Endothelial cell of umbilical vein (primary cell): ENCODE measurements around the gene EXOC6B. TPM values are rescaled to one million over a fixed set of nuclear protein-coding genes. Genes with fewer than 3 reads are reported as not detected.

Source experiments
- BruUV-seq: library from RNA; stranded (reverse); fragments of 400-500 nt; replicated peaks from 2 replicates; lab custom pipeline; 2021; lab: Mats Ljungman, UMichigan
- CTCF ChIA-PET: fragments of 300-600, 350-600 bp; sonication (Branson Sonifier 250); formaldehyde crosslinking; loops from one replicate; lab custom pipeline; 2021; ENCODE audit warnings: antibody characterized with exemption, inconsistent platforms; lab: Charles Lee
- POLR2A ChIA-PET: fragments of 300-600, 350-600 bp; sonication (Branson Sonifier 250); formaldehyde crosslinking; loops from one replicate; lab custom pipeline; 2021; ENCODE audit warnings: antibody characterized with exemption, inconsistent platforms; lab: Charles Lee
- DNase-seq: peaks from one replicate; pipeline ENCODE4 v3.0.0-alpha.2; 2011; ENCODE audit warnings: low read depth, low spot score
- FAIRE-seq: peaks from 2 replicates; lab custom pipeline; 2011; peaks lifted over from hg19 to GRCh38; lab: Jason Lieb, UNC
- H2AFZ ChIP-seq: 2 replicates; pipeline ENCODE4 v1.6.0; 2012; ENCODE audit warnings: low read depth, low read length, control low read depth, inconsistent platforms
- H3K27ac ChIP-seq: 2 replicates; pipeline ENCODE4 v1.5.1; 2011; ENCODE audit warnings: low read depth, mild to moderate bottlenecking, control low read depth, low read length, moderate library complexity; ENCODE audit not compliant: insufficient read depth
- H3K27me3 ChIP-seq, 2 experiments: 2 replicates each; pipeline versions ENCODE4 v1.6.0 to v1.6.1; 2011; ENCODE audit warnings: low read length in 2 of 2, mixed read lengths in 1 of 2; ENCODE audit not compliant: control insufficient read depth in 2 of 2, insufficient read depth in 2 of 2
- H3K36me3 ChIP-seq, 2 experiments: 2 replicates in 1 of 2; 3 replicates in 1 of 2; pipeline ENCODE4 v1.5.1; 2011; ENCODE audit warnings: low read length in 2 of 2, mild to moderate bottlenecking in 1 of 2, moderate library complexity in 1 of 2; ENCODE audit not compliant: control insufficient read depth in 2 of 2, insufficient read depth in 2 of 2; ENCODE audit errors: extremely low read depth in 1 of 2
- H3K4me1 ChIP-seq: 3 replicates; pipeline ENCODE4 v1.5.1; 2011; ENCODE audit warnings: mild to moderate bottlenecking, low read length; ENCODE audit not compliant: control insufficient read depth, insufficient read depth; ENCODE audit errors: extremely low read depth
- H3K4me2 ChIP-seq: 2 replicates; pipeline ENCODE4 v1.6.1; 2011; ENCODE audit warnings: low read length, control low read depth, mixed read lengths; ENCODE audit not compliant: insufficient read depth
- H3K4me3 ChIP-seq, 3 experiments: fragments of 200-600 bp in 1 of 3; sonication (generic), shearing (Covaris generic) in 1 of 3; replicated peaks in 1 of 3; 2 replicates each; pipeline ENCODE4 v1.5.1; 2011 to 2016; ENCODE audit warnings: control low read depth in 3 of 3, low read length in 3 of 3, mild to moderate bottlenecking in 2 of 3, inconsistent platforms in 1 of 3, low read depth in 1 of 3, moderate library complexity in 1 of 3; ENCODE audit not compliant: insufficient read depth in 1 of 3
- H3K79me2 ChIP-seq: 2 replicates; pipeline ENCODE4 v1.6.0; 2012; ENCODE audit warnings: low read length, inconsistent platforms; ENCODE audit not compliant: control insufficient read depth, insufficient read depth
- H3K9ac ChIP-seq: replicated peaks from 2 replicates; pipeline ENCODE3; 2011; ENCODE audit warnings: low read length, control low read depth; ENCODE audit not compliant: insufficient read depth; ENCODE audit errors: extremely low read depth
- H3K9me1 ChIP-seq: replicated peaks from 3 replicates; pipeline ENCODE4 v1.6.0; 2011; ENCODE audit warnings: mild to moderate bottlenecking, low read length; ENCODE audit not compliant: control insufficient read depth, insufficient read depth; ENCODE audit errors: extremely low read depth
- H3K9me3 ChIP-seq: replicated peaks from 2 replicates; pipeline ENCODE4 v1.5.1; 2012; ENCODE audit warnings: low read length, inconsistent platforms; ENCODE audit not compliant: control insufficient read depth, insufficient read depth
- H4K20me1 ChIP-seq: replicated peaks from 2 replicates; pipeline ENCODE3; 2011; ENCODE audit warnings: mild to moderate bottlenecking, low read length; ENCODE audit not compliant: control insufficient read depth, insufficient read depth; ENCODE audit errors: extremely low read depth
- EZH2 ChIP-seq: IDR thresholded peaks from 2 replicates; pipeline ENCODE4 v1.6.1; 2012; ENCODE audit warnings: borderline replicate concordance, low read depth, mild to moderate bottlenecking, moderate library complexity, low read length, inconsistent platforms; ENCODE audit not compliant: severe bottlenecking
- FOS ChIP-seq: IDR thresholded peaks from 2 replicates; pipeline ENCODE4 v1.6.1; 2011; ENCODE audit warnings: mild to moderate bottlenecking, low read length, moderate library complexity, borderline replicate concordance; ENCODE audit not compliant: insufficient read depth
- POLR2AphosphoS5 ChIP-seq: IDR thresholded peaks from 2 replicates; pipeline ENCODE4 v1.6.1; 2012; ENCODE audit warnings: low read depth, mild to moderate bottlenecking, control low read depth, low read length, moderate library complexity; ENCODE audit not compliant: insufficient read depth
- dilution Hi-C: fragments of 300-500 bp; cut with MboI; formaldehyde crosslinking; loops from one replicate; pipeline ENCODE4 v1.15.0; 2019; ENCODE audit warnings: low sequenced_read_pairs; ENCODE audit not compliant: extremely low pct_ligation_motif_present
- intact Hi-C: fragments of 100-400 bp; cut with micrococcal nuclease; formaldehyde crosslinking; loops from one replicate; pipeline ENCODE4 v1.10.0; 2022
- polyA plus RNA-seq, 4 experiments: library from polyadenylated mRNA; depleted of rRNA in 3 of 4; stranded (reverse) in 3 of 4; unstranded in 1 of 4; fragments of >200 nt; gene quantifications; 2 replicates each; pipeline versions ENCODE4 v1.2.1 to v1.2.3, GENCODE V29; 2011 to 2012; ENCODE audit warnings: missing spikeins in 1 of 4
- total RNA-seq: library from RNA; stranded (reverse); gene quantifications from 2 replicates; pipeline ENCODE4 v1.2.3, GENCODE V29; 2021
- TF ChIP-seq, protein P1 (sequence below): IDR thresholded peaks from 2 replicates; pipeline ENCODE4 v1.6.1; 2011; ENCODE audit not compliant: insufficient read depth, insufficient read length
- TF ChIP-seq, protein P2 (sequence below), 2 donors: IDR thresholded peaks; 1 replicate in 1 of 2; 2 replicates in 1 of 2; pipeline ENCODE4 v1.5.1; 2011; ENCODE audit warnings: low read length in 2 of 2, mild to moderate bottlenecking in 2 of 2, moderate library complexity in 2 of 2, control low read depth in 1 of 2, inconsistent platforms in 1 of 2, low read depth in 1 of 2; ENCODE audit not compliant: insufficient read depth in 1 of 2; ENCODE audit errors: extremely low read depth in 1 of 2

Gene EXOC6B
- total and polyA plus RNA-seq, 2 donors (not counting 3 experiments of a cell fraction or from before 2014, with no cell fraction given): 10.8 to 34.8 TPM

DNA sequence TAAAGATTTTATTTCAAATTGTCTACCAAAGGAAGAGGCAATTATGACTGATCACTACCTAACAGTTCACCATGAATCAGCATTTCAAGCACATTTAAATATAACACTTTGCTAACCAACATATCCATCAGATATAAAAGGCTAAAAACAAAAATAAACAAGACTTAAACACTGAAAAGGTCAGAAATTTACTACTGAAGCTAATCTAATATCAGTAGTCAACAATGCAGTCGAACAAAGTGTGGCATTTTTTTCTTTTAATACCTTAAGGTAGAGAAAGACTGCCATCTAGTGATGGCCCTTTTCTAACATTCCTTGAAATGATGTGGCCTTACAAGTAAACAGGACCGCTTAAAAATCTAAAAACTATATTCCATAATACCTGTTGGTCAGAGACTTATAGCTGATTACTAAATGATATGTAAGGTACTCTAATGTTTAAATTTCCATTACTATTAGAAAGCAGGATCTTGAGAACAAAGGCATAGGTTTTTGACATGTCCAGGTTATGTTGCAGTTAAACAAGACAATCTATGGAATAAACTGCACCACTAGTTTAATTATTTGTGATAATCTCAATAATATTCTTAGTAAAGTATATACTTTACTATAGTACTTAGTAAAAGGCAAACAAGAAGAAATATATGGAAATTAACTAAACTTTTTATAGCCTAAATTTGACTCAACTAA is 80.0 kb downstream of the EXOC6B start:
- BruUV-seq: no TSS peak
- no peaks in the 10 kb centered on the region for H3K27me3 ChIP-seq
- dilution Hi-C loops: no loop called here
- H3K4me1 ChIP-seq: no peaks in the 10 kb centered on the region
- FAIRE-seq (peak; percentile 78), DNase-seq (peak; percentile 88)
- CTCF ChIA-PET: interaction anchor here (0.6 to 3.6 kb wide), 31 partner anchors 8 to 1446 kb away, joined by 3 to 49 read pairs (median 4); no protein-coding TSS in a partner anchor
- no peaks in the 10 kb centered on the region for H4K20me1 ChIP-seq
- no peaks in the 10 kb centered on the region for H3K36me3 ChIP-seq
- H3K9me1 ChIP-seq: no peaks in the 10 kb centered on the region
- no peak overlapping the region for H3K27ac ChIP-seq
- no peak overlapping the region for H2AFZ ChIP-seq
- H3K4me2 ChIP-seq: no peak overlapping the region
- H3K4me3 ChIP-seq: no peak overlapping the region
- intact Hi-C loops: loop anchor here (1.0 to 10.0 kb wide), 5 partner anchors 34 to 1201 kb away; no protein-coding TSS in a partner anchor
- H3K9ac ChIP-seq: no peak overlapping the region
- TF ChIP-seq, protein P1, sequence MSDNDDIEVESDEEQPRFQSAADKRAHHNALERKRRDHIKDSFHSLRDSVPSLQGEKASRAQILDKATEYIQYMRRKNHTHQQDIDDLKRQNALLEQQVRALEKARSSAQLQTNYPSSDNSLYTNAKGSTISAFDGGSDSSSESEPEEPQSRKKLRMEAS: no peak
- TF ChIP-seq, protein P2, sequence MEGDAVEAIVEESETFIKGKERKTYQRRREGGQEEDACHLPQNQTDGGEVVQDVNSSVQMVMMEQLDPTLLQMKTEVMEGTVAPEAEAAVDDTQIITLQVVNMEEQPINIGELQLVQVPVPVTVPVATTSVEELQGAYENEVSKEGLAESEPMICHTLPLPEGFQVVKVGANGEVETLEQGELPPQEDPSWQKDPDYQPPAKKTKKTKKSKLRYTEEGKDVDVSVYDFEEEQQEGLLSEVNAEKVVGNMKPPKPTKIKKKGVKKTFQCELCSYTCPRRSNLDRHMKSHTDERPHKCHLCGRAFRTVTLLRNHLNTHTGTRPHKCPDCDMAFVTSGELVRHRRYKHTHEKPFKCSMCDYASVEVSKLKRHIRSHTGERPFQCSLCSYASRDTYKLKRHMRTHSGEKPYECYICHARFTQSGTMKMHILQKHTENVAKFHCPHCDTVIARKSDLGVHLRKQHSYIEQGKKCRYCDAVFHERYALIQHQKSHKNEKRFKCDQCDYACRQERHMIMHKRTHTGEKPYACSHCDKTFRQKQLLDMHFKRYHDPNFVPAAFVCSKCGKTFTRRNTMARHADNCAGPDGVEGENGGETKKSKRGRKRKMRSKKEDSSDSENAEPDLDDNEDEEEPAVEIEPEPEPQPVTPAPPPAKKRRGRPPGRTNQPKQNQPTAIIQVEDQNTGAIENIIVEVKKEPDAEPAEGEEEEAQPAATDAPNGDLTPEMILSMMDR (IDR thresholded peaks at IDR 0.05; ENCODE audit: extremely low read depth in 1 of 2, insufficient read depth in 1 of 2, low read depth in 1 of 2, low read length in 2 of 2): peak; percentile 37 to 50
- no peaks in the 10 kb centered on the region for H3K9me3 ChIP-seq
- POLR2A ChIA-PET: no interaction called here
- no peaks in the 10 kb centered on the region for H3K79me2 ChIP-seq

DNA sequence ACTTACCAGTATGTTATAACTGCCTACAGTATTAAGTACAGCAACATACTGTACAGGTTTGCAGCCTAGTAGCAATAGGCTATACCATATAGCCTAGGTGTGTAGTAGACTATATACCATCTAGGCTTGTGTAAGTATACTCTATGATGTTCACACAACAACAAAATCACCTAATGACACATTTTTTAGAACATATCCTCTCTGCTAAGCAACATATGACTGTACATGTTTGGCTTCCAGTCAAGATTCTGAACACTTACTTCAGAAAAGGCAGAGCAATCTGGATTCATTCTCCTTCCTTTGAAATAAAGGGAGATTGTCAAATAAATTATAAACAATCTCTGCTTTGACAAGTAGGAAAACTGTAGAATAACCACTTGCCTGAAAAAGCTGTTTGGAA is 81.8 kb downstream of the EXOC6B start:
- Histone ChIP-seq H3K9me1 (no peaks in the 10 kb centered on the region), H3K27me3 (no peaks in the 10 kb centered on the region), H2AFZ (no peak overlapping the region), H4K20me1 (no peaks in the 10 kb centered on the region), H3K4me1 (no peaks in the 10 kb centered on the region), H3K36me3 (no peaks in the 10 kb centered on the region), H3K9ac (no peak overlapping the region), H3K4me3 (no peak overlapping the region), H3K4me2 (no peak overlapping the region), H3K79me2 (no peaks in the 10 kb centered on the region), H3K27ac (no peak overlapping the region), H3K9me3 (no peaks in the 10 kb centered on the region)
- peak; percentile 47 for DNase-seq
- intact Hi-C loops: loop anchor here (10.0 kb wide), 1 partner anchor 1199 kb away; no protein-coding TSS in a partner anchor
- no TSS peak for BruUV-seq
- dilution Hi-C loops: no loop called here
- FAIRE-seq: no peak
- ChIA-PET CTCF (interaction anchor here (0.6 to 3.6 kb wide), 5 partner anchors 138 to 946 kb away, joined by 3 to 49 read pairs (median 5); no protein-coding TSS in a partner anchor), POLR2A (no interaction called here)
- TF ChIP-seq, protein P2 (IDR thresholded peaks at IDR 0.05; ENCODE audit: extremely low read depth in 1 of 2, insufficient read depth in 1 of 2, low read depth in 1 of 2, low read length in 2 of 2): no peak
- TF ChIP-seq EZH2: no peak
- no peak for TF ChIP-seq POLR2AphosphoS5
- peak; percentile 14 for TF ChIP-seq FOS
